ENCODE measurements around the gene PTGDR2.

Gene PTGDR2

GRCh38 chr11:60869451-60869825, 13.7 kb upstream of the PTGDR2 start:
- no peaks in the 10 kb centered on the region for H3K27me3 ChIP-seq (replicated peaks)
- H3K27ac ChIP-seq, result no peak overlapping the region
- no peak for DNase-seq
- no peaks in the 10 kb centered on the region for H3K36me3 ChIP-seq (replicated peaks)
- in situ Hi-C loops (cut with HindIII; ENCODE audit: low pct_ligation_motif_present, low sequenced_read_pairs), result no loop called here
- H3K4me3 ChIP-seq (ENCODE audit: low read depth, low read length), result no peak overlapping the region
- TF ChIP-seq CTCF (IDR thresholded peaks at IDR 0.05; ENCODE audit: low read depth, low read length, missing control alignments), result no peak

- in situ Hi-C loops (cut with HindIII; ENCODE audit: low pct_ligation_motif_present, low sequenced_read_pairs), result no loop called here
- TF ChIP-seq CTCF (IDR thresholded peaks at IDR 0.05; ENCODE audit: low read depth, low read length, missing control alignments), result no peak
- H3K27me3 ChIP-seq (replicated peaks), result no peaks in the 10 kb centered on the region
- H3K4me3 ChIP-seq (ENCODE audit: low read depth, low read length), result no peak overlapping the region
- no peaks in the 10 kb centered on the region for H3K36me3 ChIP-seq (replicated peaks)
- H3K27ac ChIP-seq, result no peak overlapping the region
- no peak for DNase-seq
These were observed 13.1 kb upstream of the PTGDR2 start for GRCh38 chr11:60868682-60869450.

GRCh38 chr11:60867871-60868681, 12.3 kb upstream of the PTGDR2 start:
- TF ChIP-seq CTCF (IDR thresholded peaks at IDR 0.05; ENCODE audit: low read depth, low read length, missing control alignments), result no peak
- in situ Hi-C loops (cut with HindIII; ENCODE audit: low pct_ligation_motif_present, low sequenced_read_pairs), result no loop called here
- Histone ChIP-seq H3K27ac (no peak overlapping the region), H3K4me3 (ENCODE audit: low read depth, low read length) (no peak overlapping the region), H3K27me3 (replicated peaks) (no peaks in the 10 kb centered on the region), H3K36me3 (replicated peaks) (no peaks in the 10 kb centered on the region)
- no peak for DNase-seq

- Histone ChIP-seq H3K27me3 (replicated peaks) (no peaks in the 10 kb centered on the region), H3K27ac (no peak within 1 kb of the TSS), H3K36me3 (replicated peaks) (no peaks in the 10 kb centered on the region), H3K4me3 (ENCODE audit: low read depth, low read length) (no peak within 1 kb of the TSS)
- DNase-seq, result no peak
- in situ Hi-C loops (cut with HindIII; ENCODE audit: low pct_ligation_motif_present, low sequenced_read_pairs), result no loop called here
- TF ChIP-seq CTCF (IDR thresholded peaks at IDR 0.05; ENCODE audit: low read depth, low read length, missing control alignments), result no peak
These were observed 11.4 kb upstream of the PTGDR2 start, which contains the start of gene ZP1 for GRCh38 chr11:60866911-60867870. Gene ZP1, plus strand, starts transcription at chr11:60867542. Its CDS starts 20 bp downstream, at chr11:60867562.

- Histone ChIP-seq H3K4me3 (ENCODE audit: low read depth, low read length) (no peak overlapping the region), H3K27me3 (replicated peaks) (no peaks in the 10 kb centered on the region), H3K27ac (no peak overlapping the region), H3K36me3 (replicated peaks) (no peaks in the 10 kb centered on the region)
- no peak for DNase-seq
- no peak for TF ChIP-seq CTCF (IDR thresholded peaks at IDR 0.05; ENCODE audit: low read depth, low read length, missing control alignments)
- in situ Hi-C loops (cut with HindIII; ENCODE audit: low pct_ligation_motif_present, low sequenced_read_pairs), result no loop called here
These were observed 9.2 kb upstream of the PTGDR2 start for GRCh38 chr11:60864856-60865513.

Data from brain microvascular endothelial cell (primary cell).